RCC 7860 (cell line): Measurements from ENCODE around the gene CKAP5.

Experiments used
- DNase-seq: peaks from one replicate; pipeline ENCODE4 v3.0.0-alpha.2; 2015; ENCODE audit warnings: low spot score
- FAIRE-seq: peaks from 2 replicates; lab custom pipeline; 2012; peaks lifted over from hg19 to GRCh38; lab: Jason Lieb, UNC

Gene CKAP5

DNA sequence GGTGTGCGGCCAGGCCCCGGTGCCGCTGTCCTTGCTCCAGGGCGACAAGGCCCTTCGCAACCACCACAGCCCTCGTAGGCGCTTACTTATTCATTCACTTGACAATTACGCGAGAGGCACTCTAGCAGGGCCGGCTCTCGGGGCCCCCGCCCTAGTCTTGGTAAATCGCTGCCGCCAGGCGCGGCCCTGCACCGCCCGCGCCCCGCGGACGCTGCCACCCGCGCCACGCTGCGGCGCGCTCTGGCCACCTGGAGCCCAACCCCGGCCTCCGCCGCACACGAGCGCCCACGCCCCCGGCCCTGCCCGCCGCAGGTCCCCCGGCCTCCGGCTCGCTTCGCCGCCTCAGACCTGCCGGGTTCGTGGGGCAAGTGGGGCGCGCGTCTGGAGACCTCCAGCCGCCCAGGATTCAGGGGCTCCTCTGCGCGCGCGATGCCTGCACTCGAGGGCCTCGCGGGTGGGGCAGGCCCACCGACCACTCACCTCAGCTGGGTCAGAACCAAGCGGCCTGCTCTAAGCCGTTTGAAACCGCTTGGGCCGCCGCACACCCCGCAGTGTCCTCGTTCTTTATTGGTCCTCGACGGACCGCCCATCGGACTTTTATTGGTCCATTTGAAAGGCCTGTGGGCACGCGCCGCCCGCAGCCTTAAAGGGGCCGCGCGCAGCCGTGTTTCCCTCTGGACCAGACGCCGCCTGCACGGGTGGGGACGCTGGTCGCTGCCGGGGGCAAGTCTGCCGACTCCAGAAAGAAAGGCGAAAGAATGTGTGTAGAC, at the start of gene CKAP5:
Gene CKAP5 (minus strand): TSS at position 541 of the 770 bp plus-strand sequence. CDS start 25,049 bp downstream, outside the sequence.
- FAIRE-seq (no peak), DNase-seq (peak; percentile 73)

DNA sequence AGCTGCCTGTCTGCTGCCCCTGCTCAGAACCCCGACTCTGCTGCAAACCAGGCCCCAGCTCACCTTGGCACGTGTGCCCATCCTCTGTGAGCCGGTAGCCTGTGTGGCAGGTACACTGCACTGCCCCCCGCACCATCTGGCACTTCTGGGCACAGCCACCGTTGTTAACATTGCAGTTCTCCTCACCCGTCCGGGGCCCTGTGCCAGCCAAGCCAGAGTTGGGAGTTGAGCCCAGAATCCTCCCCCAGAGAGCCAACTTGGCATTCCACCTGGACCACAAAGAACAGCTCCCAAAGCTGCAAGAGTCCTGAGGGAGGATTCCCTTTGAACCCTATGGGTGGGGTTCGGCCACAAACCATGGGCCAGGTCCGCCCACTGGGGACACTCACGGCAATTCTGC, 49.7 kb upstream of the CKAP5 start:
- DNase-seq (no peak), FAIRE-seq (no peak)

DNA sequence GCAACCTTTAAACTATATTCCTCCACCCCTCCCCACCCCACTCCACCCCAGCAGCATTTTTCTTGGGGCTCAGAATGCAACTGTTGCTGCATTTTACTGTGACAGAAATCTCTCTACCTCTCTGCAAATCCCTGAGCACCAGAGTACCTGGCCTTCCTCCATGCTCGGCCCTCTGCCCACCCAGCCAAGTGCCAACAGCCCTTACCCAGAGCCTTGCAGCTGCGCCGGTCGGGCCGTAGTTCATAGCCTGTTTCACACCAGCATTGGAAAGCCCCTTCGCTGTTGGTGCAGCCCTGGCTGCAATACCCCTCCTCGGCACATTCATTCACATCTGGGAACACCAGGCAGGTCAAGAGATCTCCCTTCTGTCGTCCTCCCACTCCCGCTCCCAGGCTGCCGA, 48.9 kb upstream of the CKAP5 start:
- FAIRE-seq, result no peak
- DNase-seq, result no peak

DNA sequence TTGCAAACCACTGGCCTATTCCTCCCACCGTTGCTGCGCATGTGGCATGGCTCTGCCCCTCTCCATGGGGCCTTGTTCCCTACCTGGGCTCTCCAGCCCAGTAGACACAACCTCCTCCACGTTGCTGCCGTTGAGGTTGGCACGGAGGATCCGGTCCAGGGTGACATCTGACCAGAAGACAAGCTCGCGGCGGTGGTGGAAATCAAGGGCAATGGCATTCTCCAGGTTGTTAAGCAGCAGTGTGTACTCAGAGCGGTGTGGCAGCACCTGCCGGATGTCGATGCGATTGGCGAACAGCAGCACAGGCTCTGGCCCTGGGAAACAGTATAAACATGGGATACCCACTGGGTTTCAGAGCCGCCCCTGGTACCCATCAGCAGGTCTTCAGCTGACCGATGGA, 48.4 kb upstream of the CKAP5 start:
- FAIRE-seq, result no peak
- DNase-seq, result no peak

DNA sequence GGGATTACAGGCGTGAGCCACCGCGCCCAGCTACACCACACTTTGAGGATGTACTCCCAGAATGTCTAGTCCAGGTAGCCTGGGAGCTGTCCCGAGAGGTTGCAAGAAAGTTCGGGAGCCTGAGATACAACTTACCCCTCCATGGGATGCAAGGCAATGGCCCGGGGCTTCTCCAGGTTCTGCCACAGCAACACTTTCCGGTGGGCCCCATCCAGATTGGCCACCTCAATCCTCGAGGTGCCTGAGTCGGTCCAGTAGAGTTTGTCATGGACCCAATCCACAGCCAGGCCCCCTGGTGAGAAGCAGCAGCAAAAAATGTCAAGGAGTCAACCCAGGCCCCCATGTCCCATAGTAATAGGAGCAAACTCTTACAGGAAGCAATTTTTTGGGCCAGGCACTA, 46.8 kb upstream of the CKAP5 start:
- no peak for FAIRE-seq
- no peak for DNase-seq

DNA sequence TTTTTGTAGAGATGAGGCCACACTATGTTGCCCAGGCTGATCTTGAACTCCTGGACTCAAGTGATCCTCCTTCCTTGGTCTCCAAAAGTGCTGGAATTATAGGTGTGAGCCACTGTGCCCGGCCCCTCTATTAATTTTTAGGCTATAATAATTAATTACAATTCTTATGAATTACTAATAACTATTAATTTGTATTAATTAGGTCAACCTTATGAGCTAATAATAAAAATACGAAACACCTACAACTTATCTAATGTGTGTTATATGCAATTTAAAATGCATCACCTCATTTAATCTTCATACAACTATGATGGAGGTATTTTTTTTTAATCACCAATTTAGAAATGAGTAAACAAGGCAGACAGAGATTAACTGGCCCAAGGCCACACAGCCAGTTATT, 46.0 kb upstream of the CKAP5 start:
- FAIRE-seq, result no peak
- no peak for DNase-seq

DNA sequence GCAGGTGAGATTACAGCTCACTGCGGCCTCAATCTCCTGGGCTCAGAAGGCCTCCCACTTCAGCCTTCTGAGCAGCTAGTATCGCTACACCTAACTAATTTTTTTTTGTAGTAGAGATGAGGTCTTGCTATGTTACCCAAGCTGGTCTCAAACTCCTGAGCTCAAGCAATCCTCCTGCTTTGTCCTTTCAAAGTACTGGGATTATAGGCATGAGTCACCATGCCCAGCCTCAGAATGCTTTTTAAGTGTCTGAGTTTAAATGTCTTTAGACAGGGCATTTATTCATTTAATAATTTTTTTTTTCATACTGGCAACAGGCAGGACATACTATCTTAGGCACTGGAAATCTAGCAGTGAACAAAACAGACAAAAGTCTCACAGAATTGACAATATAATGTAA, 44.6 kb upstream of the CKAP5 start:
- DNase-seq (no peak), FAIRE-seq (no peak)

DNA sequence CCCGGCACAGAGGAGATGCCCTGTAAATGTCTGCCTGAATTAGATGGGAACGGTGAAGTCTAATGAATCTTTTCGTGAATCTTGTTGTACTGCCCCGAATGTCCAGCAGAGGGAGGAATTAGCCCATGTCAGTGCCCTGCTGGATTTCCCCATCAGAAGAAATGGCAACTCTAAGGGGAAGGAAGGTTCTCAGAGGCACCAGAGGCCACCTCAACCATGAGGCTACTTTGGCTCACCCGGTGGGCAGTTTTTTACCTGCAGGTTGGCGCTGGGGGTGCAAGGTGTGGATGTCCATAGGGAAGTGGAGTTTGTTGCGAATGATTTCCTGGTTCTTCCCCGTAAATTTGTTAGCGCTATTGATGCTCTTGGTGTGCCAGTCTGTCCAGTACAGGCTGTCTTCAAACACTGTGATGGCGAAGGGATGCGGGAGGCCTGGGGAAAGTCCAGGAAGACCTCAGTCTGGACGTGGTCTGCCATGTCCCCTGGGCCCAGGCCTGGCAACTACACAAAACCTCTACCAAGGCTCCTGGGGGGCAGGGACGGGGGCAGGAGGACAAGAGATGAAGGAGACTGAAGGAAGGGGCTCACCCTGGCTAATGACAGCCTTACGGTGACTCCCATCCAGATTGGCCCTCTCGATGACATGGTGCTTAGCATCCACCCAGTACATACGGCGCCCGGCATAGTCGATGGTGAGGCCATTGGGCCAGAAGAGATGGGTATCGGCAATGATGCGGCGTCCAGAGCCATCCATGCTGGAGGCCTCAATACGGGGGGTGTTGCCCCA, 43.8 kb upstream of the CKAP5 start:
- DNase-seq (peak; percentile 43), FAIRE-seq (no peak)

DNA sequence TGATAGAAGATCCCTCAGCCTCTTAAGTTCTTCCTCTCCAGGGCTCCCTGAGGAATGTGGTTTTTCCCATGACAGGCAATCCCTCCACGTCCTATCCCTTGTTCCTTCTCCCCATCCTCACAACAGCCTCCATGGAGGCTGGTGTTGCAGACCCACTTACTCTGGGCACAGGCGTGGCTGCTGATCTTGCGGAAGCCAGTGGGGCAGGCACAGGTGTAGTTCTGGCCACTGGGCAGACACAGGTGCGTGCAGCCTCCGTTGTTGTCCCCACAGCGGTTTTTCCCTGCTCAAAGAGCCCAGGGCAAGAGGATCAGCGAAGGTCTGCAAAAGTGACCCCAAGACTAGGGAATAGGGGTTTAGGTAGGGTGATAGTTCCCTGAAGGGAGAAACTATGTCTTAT, 43.2 kb upstream of the CKAP5 start:
- FAIRE-seq (no peak), DNase-seq (no peak)

DNA sequence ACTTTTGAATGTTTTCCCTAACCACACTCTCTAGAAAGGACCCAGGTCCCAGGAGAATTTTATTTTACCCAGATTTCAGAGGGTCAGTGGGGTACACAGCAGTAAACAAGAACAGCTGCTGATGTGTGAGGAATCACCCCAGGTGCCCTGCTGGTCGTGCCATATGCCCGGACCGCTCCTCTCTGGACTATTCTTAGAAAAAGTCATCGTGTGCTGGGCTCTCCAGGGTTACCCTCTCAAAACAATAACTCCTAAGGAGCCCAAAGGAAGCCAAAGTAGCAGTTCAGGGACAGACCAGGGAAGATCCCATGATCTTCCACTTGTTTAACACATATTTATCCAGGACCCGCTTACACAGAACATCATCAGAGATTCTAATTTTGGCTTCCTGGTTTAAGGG, 42.6 kb upstream of the CKAP5 start:
- FAIRE-seq (no peak), DNase-seq (no peak)

DNA sequence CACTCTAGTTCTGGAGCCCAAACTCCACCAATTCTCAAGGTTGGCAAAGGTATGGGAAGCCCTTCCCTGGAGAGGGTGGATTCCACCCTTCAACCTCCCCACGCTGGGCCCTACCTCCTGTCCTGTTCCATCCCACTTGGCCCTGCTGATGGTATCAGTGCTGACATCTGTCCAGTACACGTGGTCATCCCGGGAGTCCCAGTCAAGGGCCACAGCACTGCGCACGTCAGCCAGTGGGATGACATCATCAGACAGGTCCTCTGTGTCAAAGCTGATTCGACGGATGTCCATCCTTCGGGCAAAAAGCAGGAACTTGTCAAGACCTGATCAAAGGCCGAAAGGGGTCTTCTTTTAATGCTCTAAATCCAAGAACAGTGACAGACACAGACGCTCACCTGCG, 40.1 kb upstream of the CKAP5 start:
- DNase-seq (no peak), FAIRE-seq (no peak)

DNA sequence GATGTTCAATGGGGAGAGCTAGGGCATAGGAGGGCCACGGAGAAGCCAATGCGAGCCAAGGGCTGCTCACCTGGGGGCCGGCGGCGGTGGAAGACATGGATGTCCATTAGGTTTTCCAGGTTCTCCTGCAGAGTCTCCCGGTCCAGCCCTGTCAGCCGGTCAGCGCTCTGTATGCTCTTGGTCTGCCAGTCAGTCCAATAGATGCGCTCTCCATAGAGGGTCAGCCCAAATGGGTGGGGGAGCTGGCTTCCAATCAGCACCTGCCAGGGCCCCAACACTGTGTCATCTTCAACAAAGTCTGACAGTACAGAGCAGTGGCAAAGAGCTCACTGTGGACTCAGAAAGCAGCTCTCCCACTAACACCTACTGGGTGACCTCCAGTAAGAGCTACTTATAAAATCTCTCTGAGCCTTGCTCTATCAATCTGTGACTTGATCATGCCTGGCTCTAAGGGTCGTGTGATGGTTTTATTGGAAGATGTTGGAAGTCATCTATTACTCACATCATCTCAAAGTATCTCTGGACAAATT, 33.0 kb upstream of the CKAP5 start:
- no peak for DNase-seq
- FAIRE-seq, result no peak

DNA sequence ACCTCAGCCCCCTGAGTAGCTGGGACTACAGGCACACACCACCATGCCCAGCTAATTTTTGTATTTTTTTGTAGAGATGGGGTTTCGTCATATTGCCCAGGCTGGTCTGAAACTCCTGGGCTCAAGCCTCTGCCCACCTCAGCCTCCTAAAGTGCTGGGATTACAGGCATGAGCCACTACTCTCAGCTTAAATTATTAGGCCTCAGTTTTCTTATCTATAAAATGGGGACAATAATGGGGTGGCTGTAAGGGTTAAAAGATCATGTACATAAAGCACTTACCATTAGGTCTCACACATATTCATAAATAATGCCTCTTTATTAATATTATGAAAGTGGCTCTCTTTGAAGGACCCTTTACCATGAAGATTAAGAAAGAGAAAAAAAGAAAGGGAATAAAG, 31.5 kb upstream of the CKAP5 start:
- no peak for FAIRE-seq

DNA sequence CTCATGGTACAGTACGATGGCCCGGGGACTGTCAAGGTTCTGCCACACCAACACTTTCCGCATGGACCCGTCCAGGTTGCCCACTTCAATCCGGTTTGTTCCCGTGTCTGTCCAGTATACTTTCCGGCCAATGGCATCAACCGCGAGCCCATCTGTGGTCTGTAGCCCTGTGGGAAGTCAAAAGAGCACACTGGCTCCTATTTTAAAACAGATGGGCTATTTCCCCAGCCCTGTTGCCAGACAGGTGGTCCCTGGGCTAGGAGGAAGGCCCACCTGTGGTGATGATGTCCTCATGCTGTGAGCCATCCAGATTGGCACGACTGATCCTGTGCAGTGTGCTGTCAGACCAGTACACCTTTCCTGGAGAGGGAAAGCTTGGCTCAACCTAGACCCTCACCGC, 30.4 kb upstream of the CKAP5 start:
- FAIRE-seq, result no peak
- no peak for DNase-seq

More for the DNA sequence above, 31.5 kb upstream of the CKAP5 start:
- DNase-seq, result no peak

DNA sequence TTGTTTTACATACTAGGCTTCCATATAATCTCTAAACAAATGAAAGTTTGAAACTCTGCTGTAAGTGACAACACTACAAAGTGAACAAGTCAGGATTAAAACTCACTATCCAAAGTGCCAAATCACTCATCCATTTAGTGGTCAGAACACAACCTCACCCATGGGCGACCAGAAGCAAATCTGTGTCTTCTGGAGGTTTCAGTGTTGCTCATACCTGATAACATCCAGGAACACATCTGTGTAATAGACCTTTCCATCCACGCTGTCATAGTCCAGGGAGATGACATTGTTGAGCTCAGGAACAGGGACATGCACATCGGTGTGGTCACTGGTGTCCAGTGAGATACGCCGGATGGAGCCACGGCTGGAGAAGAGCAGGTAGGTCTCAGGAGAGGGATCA, 28.5 kb upstream of the CKAP5 start:
- DNase-seq, result no peak
- no peak for FAIRE-seq

DNA sequence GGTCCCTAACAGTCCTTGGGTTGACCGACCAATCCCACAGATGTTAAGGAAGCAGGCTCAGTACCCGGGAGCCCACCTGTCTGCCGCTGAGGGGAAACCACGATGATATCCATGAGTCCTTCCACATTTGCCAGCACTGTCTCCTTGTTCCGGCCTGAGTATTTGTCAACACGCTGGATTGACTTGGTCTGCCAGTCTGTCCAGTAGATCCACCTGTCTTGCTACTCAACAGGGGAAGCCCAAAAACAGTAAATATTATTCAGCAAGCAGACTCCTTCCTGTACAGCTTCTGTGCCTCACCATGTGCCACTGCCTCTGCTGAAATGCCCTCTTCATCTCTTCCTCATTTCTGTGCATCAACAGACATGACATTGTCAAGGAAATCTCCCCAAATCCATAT, 22.8 kb upstream of the CKAP5 start:
- no peak for DNase-seq
- no peak for FAIRE-seq

DNA sequence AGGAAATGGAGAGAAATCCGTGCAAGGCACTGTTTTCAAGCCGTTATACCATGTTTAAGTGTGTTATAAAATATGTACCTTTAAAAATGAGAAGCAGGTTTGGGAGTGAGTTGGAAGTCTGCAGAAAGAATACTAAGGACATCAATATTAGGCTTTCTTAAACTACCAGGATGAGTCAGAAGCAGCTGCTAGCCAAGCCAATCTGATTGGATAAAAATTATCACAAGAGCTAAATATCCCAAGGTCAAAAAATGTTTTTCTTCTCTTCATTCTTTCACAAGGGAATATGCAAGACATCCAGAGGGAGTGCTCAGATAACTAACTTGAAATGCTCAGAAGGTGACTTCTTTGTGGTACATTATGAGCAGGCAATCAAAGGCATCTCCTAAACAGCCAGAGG, 19.3 kb upstream of the CKAP5 start:
- no peak for FAIRE-seq
- no peak for DNase-seq

DNA sequence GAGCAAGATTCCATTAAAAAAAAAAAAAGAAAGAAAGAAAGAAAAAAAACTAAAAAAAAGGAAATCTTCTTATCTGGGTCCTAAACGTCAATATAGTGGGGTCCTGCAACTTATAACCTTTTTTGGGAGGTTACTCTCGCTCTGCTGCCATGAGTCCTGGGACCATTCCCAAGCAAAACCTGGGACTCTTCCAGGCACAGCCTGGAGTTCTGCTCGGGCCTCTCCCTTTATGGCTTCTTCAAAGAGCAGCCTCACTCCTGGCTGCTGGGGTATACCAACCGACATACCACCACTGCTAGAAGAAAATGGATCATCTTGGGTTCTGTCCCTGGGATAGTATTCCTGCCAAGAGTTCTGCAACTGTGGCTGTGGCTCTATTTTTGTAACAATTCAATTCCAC, 14.1 kb upstream of the CKAP5 start:
- FAIRE-seq (no peak), DNase-seq (no peak)

DNA sequence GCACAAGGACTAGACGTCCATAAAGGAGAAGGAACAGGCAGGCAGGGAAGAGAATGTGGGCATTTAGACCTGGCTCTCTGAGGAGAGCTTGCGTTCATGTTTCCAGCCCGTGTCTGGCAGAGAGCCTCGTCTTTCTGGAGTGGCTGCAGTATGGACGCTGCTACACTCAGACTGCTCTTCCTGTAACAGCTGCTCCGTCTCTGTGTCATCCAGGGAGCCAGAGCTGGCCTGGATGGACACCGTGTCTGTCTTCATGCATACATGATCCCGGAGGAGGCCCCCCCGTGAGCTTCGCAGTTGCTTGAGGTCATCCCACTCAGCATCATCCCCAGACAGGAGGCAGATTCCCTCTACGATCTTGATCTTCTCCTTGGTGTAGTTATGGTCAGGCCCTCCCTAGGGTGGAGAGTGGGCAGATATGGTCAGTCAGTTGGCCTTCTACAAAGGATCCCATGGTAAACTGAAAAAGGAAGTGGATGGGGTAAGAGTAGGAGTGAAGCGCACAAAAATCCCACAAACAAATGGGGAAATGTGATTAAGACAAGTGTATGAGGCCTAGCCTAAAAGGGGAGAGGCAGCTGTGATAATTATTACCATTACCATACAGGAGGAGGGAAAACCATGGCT, 13.0 kb upstream of the CKAP5 start:
- FAIRE-seq (no peak), DNase-seq (no peak)

DNA sequence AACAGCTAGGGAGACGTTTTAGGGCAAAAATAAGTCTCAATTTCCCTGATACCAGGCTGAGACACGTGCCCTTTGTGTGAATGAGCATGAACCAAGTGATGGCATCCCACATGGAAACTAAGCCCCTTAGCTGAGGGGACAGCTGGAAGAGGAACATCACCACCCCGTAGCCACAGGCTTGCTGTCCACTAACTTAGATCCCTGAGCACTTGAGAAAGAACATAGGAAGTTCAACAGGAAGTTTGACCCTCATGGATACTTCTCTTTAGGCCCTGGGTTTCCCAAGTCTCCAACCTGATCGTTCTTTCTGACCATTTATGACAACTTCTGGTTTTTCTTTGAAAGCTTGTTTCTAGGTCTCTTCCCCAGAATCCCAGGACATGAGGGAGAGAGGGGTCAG, 11.6 kb upstream of the CKAP5 start:
- DNase-seq, result no peak
- FAIRE-seq, result no peak

DNA sequence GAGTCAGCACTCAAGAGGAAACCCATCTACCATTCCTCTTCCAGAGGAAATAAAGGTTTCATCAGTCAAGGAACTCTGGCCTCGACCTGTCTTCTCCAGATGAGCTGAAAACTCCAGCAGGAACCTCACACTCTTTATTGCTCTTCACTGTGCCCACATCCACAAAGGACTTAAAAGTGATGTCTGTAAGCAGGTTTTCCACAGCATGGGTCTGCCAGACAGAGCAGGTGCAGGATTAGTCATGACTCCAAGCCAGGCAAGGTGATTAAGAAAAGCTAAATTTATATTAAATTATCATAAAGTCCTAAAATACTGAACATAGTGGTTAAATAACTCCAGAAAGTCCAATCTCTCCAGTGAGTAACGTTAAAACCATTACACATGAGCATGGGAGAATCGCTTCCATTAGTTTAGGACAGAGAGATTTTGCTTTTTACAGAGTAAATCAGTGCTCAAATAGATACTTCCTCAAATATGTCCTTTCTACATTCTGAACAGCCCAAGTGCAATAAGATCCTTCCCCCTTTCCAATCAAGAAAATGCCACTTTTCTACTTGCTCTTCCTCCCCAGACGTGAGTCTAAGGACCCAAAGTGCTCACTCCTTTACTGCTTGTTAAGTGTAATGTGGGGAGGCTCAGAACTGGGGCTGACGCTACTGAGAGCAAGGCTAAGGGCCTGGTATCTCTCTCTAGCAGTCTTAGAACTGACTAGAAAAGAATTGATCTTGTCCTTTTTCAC, 10.7 kb upstream of the CKAP5 start:
- no peak for DNase-seq
- FAIRE-seq, result no peak
